Mucosa of descending colon (tissue), 3 donors: ENCODE results near the gene SRPRA. TPM values are rescaled to one million over a fixed set of nuclear protein-coding genes. Genes with fewer than 3 reads are reported as not detected.

Source experiments
- ATAC-seq: fragments of 200-7000 bp; cut with Tn5 transposase; one replicate; pipeline ENCODE4 v1.9.1; 2020; ENCODE audit warnings: mild to moderate bottlenecking, moderate library complexity
- DNase-seq, 3 donors: peaks; one replicate each; pipeline ENCODE4 v3.0.0-alpha.2; 2020
- H3K36me3 ChIP-seq: fragments of 200-600 bp; one replicate; pipeline ENCODE4 v1.8.0; 2021; ENCODE audit warnings: low read depth, mild to moderate bottlenecking
- H3K4me1 ChIP-seq: fragments of 200-600 bp; one replicate; pipeline ENCODE4 v1.8.0; 2021; ENCODE audit warnings: low read depth, mild to moderate bottlenecking
- H3K4me3 ChIP-seq: fragments of 200-600 bp; one replicate; pipeline ENCODE4 v1.8.0; 2021; ENCODE audit warnings: mild to moderate bottlenecking
- H3K9me3 ChIP-seq: fragments of 200-600 bp; one replicate; pipeline ENCODE4 v1.8.0; 2021; ENCODE audit warnings: mild to moderate bottlenecking
- CTCF ChIP-seq: fragments of 200-600 bp; IDR thresholded peaks from one replicate; pipeline ENCODE4 v1.8.0; 2022; ENCODE audit warnings: antibody characterized with exemption, mild to moderate bottlenecking
- intact Hi-C, 2 donors: fragments of 100-400 bp; cut with DNase I in 1 of 2; cut with micrococcal nuclease in 1 of 2; formaldehyde crosslinking; loops; one replicate each; pipeline versions ENCODE4 v1.11.0 to v1.11.1; 2022; cut with DNase I, micrococcal nuclease
- total RNA-seq, 3 donors: library from RNA; stranded (reverse); fragmentation: NEBNext Ultra II Directional in 2 of 3; extraction: Animal tissue kit (Norgen Biotek cat#: 25700) in 2 of 3; gene quantifications; one replicate each; pipeline versions ENCODE4 v1.2.1 to v1.2.4, GENCODE V29; 2021 to 2023
- donor health status: DM: no; HTN: no; CAD: no; lungs with moderate emphysema.
- donor health status: DM: no; HTN: no; CAD: no.
- donor health status: DM: no; HTN: yes; CAD: no.

SRPRA gene
- total RNA-seq, 3 donors from 2014 or later = 73.8 to 88.1 (median 79.2) TPM

GRCh38 chr11:126290887-126291286 is 22.2 kb upstream of the SRPRA start:
- no peak for TF ChIP-seq CTCF
- intact Hi-C loops = no loop called here
- H3K36me3 ChIP-seq = peaks cover 4% of the 10 kb centered on the region
- no peak overlapping the region for H3K4me3 ChIP-seq
- H3K4me1 ChIP-seq = no peaks in the 10 kb centered on the region
- no peaks in the 10 kb centered on the region for H3K9me3 ChIP-seq
- DNase-seq (no peak), ATAC-seq (no peak)

- DNase-seq (no peak), ATAC-seq (no peak)
- H3K9me3 ChIP-seq = no peaks in the 10 kb centered on the region
- intact Hi-C loops = no loop called here
- no peak for TF ChIP-seq CTCF
- no peak overlapping the region for H3K4me3 ChIP-seq
- H3K36me3 ChIP-seq = peaks cover 4% of the 10 kb centered on the region
- no peaks in the 10 kb centered on the region for H3K4me1 ChIP-seq
Measured at GRCh38 chr11:126288237-126288636, 19.5 kb upstream of the SRPRA start.

- no peak for TF ChIP-seq CTCF
- intact Hi-C loops = no loop called here
- DNase-seq (peak in 1 of 3 donors; percentile 84), ATAC-seq (no peak)
- Histone ChIP-seq H3K9me3 (no peaks in the 10 kb centered on the region), H3K4me3 (no peak overlapping the region), H3K4me1 (peaks cover 3% of the 10 kb centered on the region), H3K36me3 (no peaks in the 10 kb centered on the region)
Measured at GRCh38 chr11:126284829-126285228, 16.1 kb upstream of the SRPRA start.

GRCh38 chr11:126282736-126283591 is 14.3 kb upstream of the SRPRA start, which contains the start of gene TIRAP:
Gene TIRAP, plus strand, starts transcription at chr11:126283093. Its CDS starts 7,802 bp downstream, at chr11:126290895.
- peak; percentile 74 to 84 (median 84) for DNase-seq
- peak within 1 kb of the TSS; percentile 54 for H3K4me3 ChIP-seq
- TF ChIP-seq CTCF = no peak
- peak; percentile 90 for ATAC-seq
- H3K9me3 ChIP-seq = no peaks in the 10 kb centered on the region
- peaks cover 3% of the 10 kb centered on the region for H3K4me1 ChIP-seq
- no peaks in the 10 kb centered on the region for H3K36me3 ChIP-seq
- intact Hi-C loops = no loop called here

- intact Hi-C loops = no loop called here
- no peak for TF ChIP-seq CTCF
- H3K4me1 ChIP-seq = peaks cover 3% of the 10 kb centered on the region
- no peaks in the 10 kb centered on the region for H3K9me3 ChIP-seq
- DNase-seq (peak; percentile 51 to 69 (median 66)), ATAC-seq (peak; percentile 61)
- H3K4me3 ChIP-seq = peak overlapping the region; percentile 54
- H3K36me3 ChIP-seq = no peaks in the 10 kb centered on the region
Measured at GRCh38 chr11:126282361-126282735, 13.7 kb upstream of the SRPRA start.
